Colonic mucosa (tissue), 4 donors: Measurements from ENCODE around the gene UBE3D. TPM values are rescaled to one million over a fixed set of nuclear protein-coding genes. Genes with fewer than 3 reads are reported as not detected.

Source experiments
- DNase-seq: peaks from one replicate; pipeline ENCODE4 v3.0.0-alpha.2; 2020
- H3K27ac ChIP-seq: fragments of 200-600 bp; one replicate; pipeline ENCODE4 v1.8.0; 2021
- H3K27me3 ChIP-seq: fragments of 200-600 bp; one replicate; pipeline ENCODE4 v1.8.0; 2021
- H3K36me3 ChIP-seq: fragments of 200-600 bp; one replicate; pipeline ENCODE4 v1.8.0; 2021
- H3K4me1 ChIP-seq: fragments of 200-600 bp; one replicate; pipeline ENCODE4 v1.8.0; 2021; ENCODE audit warnings: mild to moderate bottlenecking
- H3K4me3 ChIP-seq: fragments of 200-600 bp; one replicate; pipeline ENCODE4 v1.8.0; 2021
- H3K9ac ChIP-seq, 2 donors: one replicate each; pipeline ENCODE4 v1.7.0; 2013; ENCODE audit warnings: control low read depth in 2 of 2, low read depth in 2 of 2, low read length in 2 of 2
- H3K9me3 ChIP-seq: fragments of 200-600 bp; one replicate; pipeline ENCODE4 v1.8.0; 2021
- CTCF ChIP-seq: fragments of 200-600 bp; IDR thresholded peaks from one replicate; pipeline ENCODE4 v1.8.0; 2022; ENCODE audit warnings: antibody characterized with exemption, mild to moderate bottlenecking
- intact Hi-C: fragments of 100-400 bp; cut with DNase I; formaldehyde crosslinking; loops from one replicate; pipeline ENCODE4 v1.14.1; 2022
- total RNA-seq, 2 donors: library from RNA; stranded (reverse); fragmentation: NEBNext Ultra II Directional in 1 of 2; extraction: Animal tissue kit (Norgen Biotek cat#: 25700) in 1 of 2; gene quantifications; one replicate each; pipeline ENCODE4 v1.2.1, GENCODE V29; 2021
- donor health status: healthy.
- donor health status: DM: no; HTN: no; CAD: no.
- donor health status: DM: no; HTN: no; CAD: no.

The UBE3D gene
- total RNA-seq, 2 donors from 2014 or later, result 3.6 to 3.8 TPM

- Histone ChIP-seq H3K4me1 (no peaks in the 10 kb centered on the region), H3K27ac (no peak overlapping the region), H3K27me3 (no peaks in the 10 kb centered on the region), H3K4me3 (no peak overlapping the region), H3K9ac (no peak overlapping the region), H3K36me3 (no peaks in the 10 kb centered on the region), H3K9me3 (no peaks in the 10 kb centered on the region)
- no peak for TF ChIP-seq CTCF
- intact Hi-C loops, result no loop called here
- DNase-seq, result no peak
Observed at GRCh38 chr6:82955841-82956240, 109.8 kb downstream of the UBE3D start.

- Histone ChIP-seq H3K4me1 (no peaks in the 10 kb centered on the region), H3K4me3 (no peak overlapping the region), H3K27me3 (no peaks in the 10 kb centered on the region), H3K27ac (no peak overlapping the region), H3K9me3 (no peaks in the 10 kb centered on the region), H3K36me3 (no peaks in the 10 kb centered on the region), H3K9ac (no peak overlapping the region)
- DNase-seq, result no peak
- intact Hi-C loops, result no loop called here
- TF ChIP-seq CTCF, result no peak
Observed at GRCh38 chr6:82954937-82955577, 110.6 kb downstream of the UBE3D start.

- no peak for DNase-seq
- TF ChIP-seq CTCF, result no peak
- no peaks in the 10 kb centered on the region for H3K4me1 ChIP-seq
- no peaks in the 10 kb centered on the region for H3K27me3 ChIP-seq
- H3K9me3 ChIP-seq, result no peaks in the 10 kb centered on the region
- H3K36me3 ChIP-seq, result no peaks in the 10 kb centered on the region
- H3K27ac ChIP-seq, result no peak overlapping the region
- no peak overlapping the region for H3K4me3 ChIP-seq
- H3K9ac ChIP-seq, result no peak overlapping the region
- intact Hi-C loops, result no loop called here
Observed at GRCh38 chr6:82954356-82954755, 111.3 kb downstream of the UBE3D start.

GRCh38 chr6:82953871-82954270 lies 111.8 kb downstream of the UBE3D start:
- no peak for DNase-seq
- H3K27me3 ChIP-seq, result no peaks in the 10 kb centered on the region
- TF ChIP-seq CTCF, result no peak
- no peaks in the 10 kb centered on the region for H3K36me3 ChIP-seq
- no peak overlapping the region for H3K4me3 ChIP-seq
- intact Hi-C loops, result no loop called here
- no peaks in the 10 kb centered on the region for H3K4me1 ChIP-seq
- no peak overlapping the region for H3K9ac ChIP-seq
- H3K9me3 ChIP-seq, result no peaks in the 10 kb centered on the region
- H3K27ac ChIP-seq, result no peak overlapping the region

GRCh38 chr6:82951935-82952334 lies 113.7 kb downstream of the UBE3D start:
- Histone ChIP-seq H3K36me3 (no peaks in the 10 kb centered on the region), H3K27ac (no peak overlapping the region)

More at GRCh38 chr6:82951935-82952334, 113.7 kb downstream of the UBE3D start:
- H3K9ac ChIP-seq, result no peak overlapping the region
- no peaks in the 10 kb centered on the region for H3K9me3 ChIP-seq
- no peak for DNase-seq
- no peaks in the 10 kb centered on the region for H3K4me1 ChIP-seq
- no peak for TF ChIP-seq CTCF
- intact Hi-C loops, result no loop called here
- no peaks in the 10 kb centered on the region for H3K27me3 ChIP-seq
- no peak overlapping the region for H3K4me3 ChIP-seq
